Left renal cortex interstitium (tissue), 4 donors: ENCODE results near the gene WWTR1. TPM values are rescaled to one million over a fixed set of nuclear protein-coding genes. Genes with fewer than 3 reads are reported as not detected.

Experiments
- DNase-seq, 4 donors: peaks; one replicate each; pipeline ENCODE4 v3.0.0-alpha.2; 2013; ENCODE audit warnings: low read depth in 4 of 4, low spot score in 2 of 4, missing footprints in 1 of 4
- polyA plus RNA-seq, 4 donors: library from polyadenylated mRNA; unstranded; fragments of 120-200 nt; gene quantifications; one replicate each; pipeline ENCODE4 v1.2.1, GENCODE V29; 2013; ENCODE audit not compliant: insufficient read length in 4 of 4

Gene WWTR1
- polyA plus RNA-seq, result 10 to 100 TPM; 88.7 to 99.8 (median 93.5) TPM

DNA sequence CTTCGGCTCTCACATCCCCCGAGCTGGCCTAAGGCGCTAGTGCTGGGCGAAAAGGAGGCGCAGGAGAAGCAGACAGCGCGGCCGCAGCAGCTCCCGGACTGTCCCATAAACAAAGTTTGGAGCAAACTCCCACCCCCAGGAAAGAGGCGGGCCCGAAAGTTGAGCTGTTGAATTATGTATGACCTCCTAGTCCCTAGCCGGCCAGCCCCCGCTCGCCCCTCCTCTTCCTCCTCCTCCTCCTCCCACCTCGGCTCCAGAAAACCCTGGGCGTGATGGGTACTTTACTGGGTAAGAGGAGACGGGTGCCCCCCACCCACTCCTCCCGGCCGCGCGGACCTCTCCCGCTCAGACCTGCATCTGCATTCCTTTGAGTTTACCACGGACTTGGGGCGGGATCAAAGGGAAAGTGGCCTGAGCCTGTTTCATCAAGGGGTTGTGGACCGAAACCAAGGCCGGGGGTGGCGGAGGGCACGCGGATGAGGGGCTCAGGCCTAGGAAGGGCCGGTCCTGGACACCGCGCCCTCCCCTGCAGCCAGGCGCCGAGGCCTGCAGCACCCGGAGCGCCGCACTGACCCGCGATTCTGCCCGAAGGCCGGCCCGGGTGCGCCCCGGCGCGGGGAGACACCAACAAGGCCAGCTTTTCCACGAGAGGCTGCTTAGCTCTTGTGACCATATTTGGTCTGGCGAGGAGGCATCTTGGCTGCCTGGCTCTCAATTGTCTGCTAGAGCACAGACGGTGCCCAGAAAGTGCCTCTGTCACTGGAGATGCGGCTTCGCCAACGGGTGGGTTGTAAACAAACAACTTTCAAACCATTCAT, at the start of gene WWTR1:
WWTR1 (minus strand) TSS at position 100 of the 818 bp plus-strand sequence. CDS start 719 bp downstream, outside the sequence.
- DNase-seq, result peak; percentile 74 to 94 (median 92)

- DNase-seq, result peak in 3 of 4 donors; percentile 10 to 28 (median 18)
These were observed 49.1 kb upstream of the WWTR1 start for GRCh38 chr3:149706905-149707304.

- no peak for DNase-seq
These were observed 47.6 kb upstream of the WWTR1 start for GRCh38 chr3:149705416-149705815.

DNA sequence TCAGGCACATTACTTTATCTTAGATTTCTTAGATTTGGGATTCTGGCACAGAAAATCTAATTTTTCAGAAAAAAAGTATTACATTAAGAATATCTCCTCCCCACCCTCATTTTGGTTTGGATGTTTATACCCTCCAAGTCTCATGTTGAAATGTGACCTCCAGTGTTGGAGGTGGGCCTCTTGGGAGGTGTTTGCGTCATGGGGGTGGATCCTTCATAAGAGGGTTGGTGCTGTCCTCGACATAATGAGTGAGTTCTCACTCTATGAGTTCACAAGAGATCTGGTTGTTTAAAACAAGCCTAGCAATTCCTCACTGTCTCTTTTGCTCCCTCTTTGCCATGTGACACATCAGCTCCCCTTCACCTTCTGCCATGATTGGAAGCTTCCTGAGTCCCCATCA, 45.6 kb upstream of the WWTR1 start:
- no peak for DNase-seq

DNA sequence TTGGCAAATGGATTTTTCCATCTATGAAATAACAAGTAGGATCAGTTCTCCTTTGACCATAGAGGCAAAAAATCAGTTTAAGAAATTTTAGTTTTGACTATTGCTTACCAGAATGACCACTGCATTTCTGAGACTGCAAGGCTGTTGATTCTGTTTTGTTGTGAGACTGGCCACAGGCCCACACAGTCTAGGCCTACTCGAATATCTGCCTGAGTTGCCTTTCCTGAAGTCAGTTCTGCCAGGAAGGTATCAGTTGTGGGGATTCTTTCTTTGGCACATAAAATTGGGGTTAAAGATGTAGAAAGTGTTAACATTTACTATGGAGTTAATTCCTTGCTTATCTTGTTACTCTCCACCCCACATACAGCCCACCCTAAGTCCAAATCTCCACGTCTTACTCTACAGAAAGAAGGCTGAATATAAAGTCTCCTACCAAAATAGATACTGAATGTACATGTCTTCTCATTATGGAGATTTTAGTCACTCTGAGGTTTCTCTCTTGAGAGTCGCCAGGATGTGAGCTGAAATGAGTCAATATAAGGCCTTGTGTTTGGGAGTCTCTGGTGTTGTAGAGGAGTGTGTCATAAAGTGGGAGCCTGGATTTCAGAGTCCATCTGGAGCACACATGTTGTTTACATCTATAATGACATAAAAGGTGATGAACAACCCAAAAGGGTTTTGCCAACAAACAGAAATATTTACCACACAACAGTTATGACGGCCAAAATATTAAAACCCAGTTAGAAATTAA, 45.0 kb upstream of the WWTR1 start:
- no peak for DNase-seq

DNA sequence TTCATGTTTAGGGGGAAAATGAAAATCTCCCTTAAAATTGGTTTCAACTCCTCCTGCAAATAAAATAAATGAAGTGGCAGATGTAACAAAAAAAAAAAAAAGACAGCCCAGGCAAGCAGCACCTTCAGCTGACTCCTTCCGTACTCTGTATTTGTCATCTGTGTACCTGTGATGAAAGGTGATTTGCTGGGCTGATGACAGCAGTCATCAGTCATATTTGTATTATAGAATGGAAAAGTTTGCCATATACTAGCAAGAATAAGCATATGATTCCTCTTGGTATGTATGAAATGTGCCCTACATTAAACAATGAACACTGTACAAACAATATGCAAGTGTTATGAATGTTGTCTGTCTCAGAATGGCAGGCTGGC, 44.1 kb upstream of the WWTR1 start:
- DNase-seq, result no peak

- DNase-seq, result no peak
These were observed 43.6 kb upstream of the WWTR1 start for GRCh38 chr3:149701206-149701976.

DNA sequence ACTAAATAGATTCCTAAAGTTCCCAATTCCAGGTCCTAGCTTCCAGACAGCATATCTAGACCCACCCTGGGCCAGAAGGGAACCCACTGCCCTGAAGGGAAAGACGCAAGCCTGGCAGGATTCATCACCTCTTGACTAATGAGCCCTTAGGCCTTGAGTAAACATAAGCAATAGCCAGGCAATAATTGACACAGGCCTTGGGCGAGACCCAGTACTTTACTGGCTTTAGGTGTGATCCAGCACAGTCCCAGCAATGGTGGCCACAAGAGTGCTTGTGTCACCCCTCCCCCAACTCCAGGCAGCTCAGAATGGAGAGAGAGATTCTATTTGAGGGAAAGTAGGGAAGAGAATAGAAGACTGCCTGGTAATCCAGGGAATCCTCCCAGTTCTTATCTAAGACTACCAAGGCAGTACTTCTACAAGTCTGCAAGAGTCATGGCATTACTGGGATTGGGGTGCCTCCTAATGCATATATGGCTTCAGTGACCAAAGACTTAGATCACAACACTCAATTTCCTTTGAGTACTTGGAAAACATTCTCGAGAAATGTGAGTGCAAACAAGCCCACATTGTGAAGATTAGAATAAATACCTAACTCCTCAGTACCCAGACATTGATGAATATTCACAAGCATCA, 30.4 kb upstream of the WWTR1 start:
- DNase-seq, result no peak

GRCh38 chr3:149686996-149687395, 29.2 kb upstream of the WWTR1 start:
- DNase-seq, result no peak

DNA sequence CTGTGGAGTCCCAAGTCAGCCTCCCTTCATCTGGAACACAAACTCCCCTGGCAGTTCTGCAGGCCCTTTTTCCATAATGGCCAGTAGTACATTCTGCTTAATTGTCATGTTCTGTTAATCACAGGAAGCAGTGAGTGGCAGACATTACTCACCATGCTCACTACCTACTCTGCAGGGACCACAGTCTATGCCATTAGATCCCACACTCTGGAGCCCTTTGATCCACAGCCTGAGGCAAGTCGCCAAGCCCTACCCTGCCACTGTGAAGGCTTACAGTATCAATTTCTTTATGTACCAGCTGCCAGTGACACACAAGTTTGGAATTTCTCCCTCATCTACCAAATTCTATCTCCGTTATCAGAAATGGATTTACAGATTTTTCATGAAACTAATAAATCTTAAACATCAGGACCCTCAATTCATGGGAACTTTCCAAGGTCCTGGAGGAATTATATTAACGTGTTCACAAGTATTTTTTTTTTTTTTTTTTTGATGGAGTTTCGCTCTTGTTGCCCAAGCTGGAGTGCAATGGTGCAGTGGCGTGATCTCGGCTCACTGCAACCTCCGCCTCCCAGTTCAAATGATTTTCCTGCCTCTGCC, 20.6 kb upstream of the WWTR1 start:
- DNase-seq, result no peak

GRCh38 chr3:149673393-149673792, 15.6 kb upstream of the WWTR1 start:
- DNase-seq, result no peak

GRCh38 chr3:149670742-149671492, 13.1 kb upstream of the WWTR1 start:
- DNase-seq, result no peak

- no peak for DNase-seq
These were observed 9.8 kb upstream of the WWTR1 start for GRCh38 chr3:149667576-149667975.

- no peak for DNase-seq
These were observed 6.1 kb upstream of the WWTR1 start for GRCh38 chr3:149663966-149664365.

GRCh38 chr3:149662240-149662887, 4.5 kb upstream of the WWTR1 start:
- no peak for DNase-seq

GRCh38 chr3:149660462-149660861, 2.6 kb upstream of the WWTR1 start:
- DNase-seq, result no peak

GRCh38 chr3:149658744-149659497, 1.1 kb upstream of the WWTR1 start:
- peak; percentile 48 to 87 (median 78) for DNase-seq

GRCh38 chr3:149657321-149657925, 402 bp downstream of the WWTR1 start:
- peak in 3 of 4 donors; percentile 76 to 83 (median 81) for DNase-seq
